ENCODE measurements around the gene WNT5B.

WNT5B gene

DNA sequence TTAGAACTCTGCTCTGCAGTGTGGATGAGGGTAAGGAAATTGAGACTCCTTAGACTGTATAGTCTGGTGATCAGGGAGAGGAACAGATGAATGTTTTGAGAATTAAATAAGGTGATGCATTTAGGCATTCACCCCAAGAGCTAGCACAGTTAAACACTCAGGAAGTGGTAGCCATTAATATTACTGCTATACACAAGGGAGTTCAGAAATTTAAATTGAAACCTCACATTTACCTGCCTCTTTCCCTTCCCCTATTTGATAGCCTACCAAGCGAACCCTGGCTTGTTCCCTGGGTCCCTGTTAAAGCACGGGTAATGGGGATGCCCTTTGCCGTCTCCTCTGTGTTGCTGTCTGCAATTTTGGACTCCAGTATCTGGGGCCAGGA is 18.2 kb downstream of the WNT5B start:
- H3K27ac ChIP-seq (ENCODE audit: low read depth, low read length) = no peak overlapping the region
- no peaks in the 10 kb centered on the region for H3K9me3 ChIP-seq (ENCODE audit: insufficient read depth, low read length)
- no peaks in the 10 kb centered on the region for H3K36me3 ChIP-seq (ENCODE audit: low read length)
- H3K9me2 ChIP-seq (replicated peaks; ENCODE audit: insufficient read depth, low read length) = no peaks in the 10 kb centered on the region
- no peak overlapping the region for H3K4me3 ChIP-seq (ENCODE audit: insufficient read depth, low read length, poor library complexity, severe bottlenecking)
- H3F3A ChIP-seq (ENCODE audit: insufficient read depth) = no peaks in the 10 kb centered on the region
- H3K27me3 ChIP-seq (ENCODE audit: low read length) = no peaks in the 10 kb centered on the region
- TF ChIP-seq, protein P1, sequence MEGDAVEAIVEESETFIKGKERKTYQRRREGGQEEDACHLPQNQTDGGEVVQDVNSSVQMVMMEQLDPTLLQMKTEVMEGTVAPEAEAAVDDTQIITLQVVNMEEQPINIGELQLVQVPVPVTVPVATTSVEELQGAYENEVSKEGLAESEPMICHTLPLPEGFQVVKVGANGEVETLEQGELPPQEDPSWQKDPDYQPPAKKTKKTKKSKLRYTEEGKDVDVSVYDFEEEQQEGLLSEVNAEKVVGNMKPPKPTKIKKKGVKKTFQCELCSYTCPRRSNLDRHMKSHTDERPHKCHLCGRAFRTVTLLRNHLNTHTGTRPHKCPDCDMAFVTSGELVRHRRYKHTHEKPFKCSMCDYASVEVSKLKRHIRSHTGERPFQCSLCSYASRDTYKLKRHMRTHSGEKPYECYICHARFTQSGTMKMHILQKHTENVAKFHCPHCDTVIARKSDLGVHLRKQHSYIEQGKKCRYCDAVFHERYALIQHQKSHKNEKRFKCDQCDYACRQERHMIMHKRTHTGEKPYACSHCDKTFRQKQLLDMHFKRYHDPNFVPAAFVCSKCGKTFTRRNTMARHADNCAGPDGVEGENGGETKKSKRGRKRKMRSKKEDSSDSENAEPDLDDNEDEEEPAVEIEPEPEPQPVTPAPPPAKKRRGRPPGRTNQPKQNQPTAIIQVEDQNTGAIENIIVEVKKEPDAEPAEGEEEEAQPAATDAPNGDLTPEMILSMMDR (IDR thresholded peaks at IDR 0.05; ENCODE audit: insufficient read depth, low read length, poor library complexity, severe bottlenecking) = no peak
- TF ChIP-seq EZH2phosphoT487 (conservative IDR thresholded peaks at IDR 0.05; ENCODE audit: low read length) = no peak
- no peaks in the 10 kb centered on the region for H4K20me1 ChIP-seq (ENCODE audit: low read depth, low read length)
- no peak overlapping the region for H3K4me2 ChIP-seq (ENCODE audit: low read depth, low read length, poor library complexity, severe bottlenecking)
- H3K9ac ChIP-seq (ENCODE audit: low read length) = no peak overlapping the region
- H3K79me2 ChIP-seq (ENCODE audit: insufficient read depth, low read length) = no peaks in the 10 kb centered on the region
- no peak overlapping the region for H2AFZ ChIP-seq (ENCODE audit: low read depth, low read length, severe bottlenecking)

DNA sequence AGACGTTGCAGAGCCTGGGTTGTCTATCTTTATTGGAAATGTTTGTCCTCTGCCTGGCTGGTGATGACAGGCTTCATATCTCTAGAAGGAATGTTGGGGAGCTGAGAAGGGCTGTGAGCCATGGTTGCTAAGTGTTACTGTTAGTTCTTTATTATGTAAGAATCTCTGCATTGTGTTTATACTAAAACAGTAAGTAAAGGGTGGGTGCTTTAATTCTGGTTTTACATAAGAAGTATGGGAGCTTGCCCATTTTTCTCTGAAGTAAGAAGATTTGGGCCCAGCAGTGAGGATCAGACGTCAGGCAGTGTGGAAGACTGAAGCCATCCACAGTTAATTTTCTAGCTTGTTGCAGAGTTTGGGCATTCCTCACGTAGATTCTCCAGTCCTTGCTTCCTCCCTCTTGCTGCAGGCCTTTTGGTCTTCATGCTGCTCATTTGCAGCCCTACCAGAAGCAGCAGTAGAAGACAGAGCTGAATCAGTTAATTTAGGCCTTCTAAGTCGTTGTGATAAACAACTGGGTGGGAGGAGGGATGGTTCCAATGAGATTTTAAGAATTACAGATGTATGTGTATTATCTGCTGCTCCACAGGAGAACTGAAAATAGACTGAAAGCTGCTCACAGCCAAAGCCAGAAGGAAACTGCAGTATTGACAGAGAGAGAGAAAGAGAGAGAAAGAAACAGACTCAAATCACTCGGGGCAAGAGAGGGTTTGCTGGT is 21.4 kb downstream of the WNT5B start:
- H3K27ac ChIP-seq (ENCODE audit: low read depth, low read length) = no peak overlapping the region
- no peak overlapping the region for H3K4me2 ChIP-seq (ENCODE audit: low read depth, low read length, poor library complexity, severe bottlenecking)
- no peak overlapping the region for H2AFZ ChIP-seq (ENCODE audit: low read depth, low read length, severe bottlenecking)
- TF ChIP-seq, protein P1 (IDR thresholded peaks at IDR 0.05; ENCODE audit: insufficient read depth, low read length, poor library complexity, severe bottlenecking) = no peak
- no peaks in the 10 kb centered on the region for H3F3A ChIP-seq (ENCODE audit: insufficient read depth)
- no peak overlapping the region for H3K4me3 ChIP-seq (ENCODE audit: insufficient read depth, low read length, poor library complexity, severe bottlenecking)
- no peaks in the 10 kb centered on the region for H3K27me3 ChIP-seq (ENCODE audit: low read length)
- H3K9me2 ChIP-seq (replicated peaks; ENCODE audit: insufficient read depth, low read length) = no peaks in the 10 kb centered on the region
- H4K20me1 ChIP-seq (ENCODE audit: low read depth, low read length) = no peaks in the 10 kb centered on the region
- no peak overlapping the region for H3K9ac ChIP-seq (ENCODE audit: low read length)
- no peaks in the 10 kb centered on the region for H3K79me2 ChIP-seq (ENCODE audit: insufficient read depth, low read length)
- H3K36me3 ChIP-seq (ENCODE audit: low read length) = no peaks in the 10 kb centered on the region
- no peaks in the 10 kb centered on the region for H3K9me3 ChIP-seq (ENCODE audit: insufficient read depth, low read length)

DNA sequence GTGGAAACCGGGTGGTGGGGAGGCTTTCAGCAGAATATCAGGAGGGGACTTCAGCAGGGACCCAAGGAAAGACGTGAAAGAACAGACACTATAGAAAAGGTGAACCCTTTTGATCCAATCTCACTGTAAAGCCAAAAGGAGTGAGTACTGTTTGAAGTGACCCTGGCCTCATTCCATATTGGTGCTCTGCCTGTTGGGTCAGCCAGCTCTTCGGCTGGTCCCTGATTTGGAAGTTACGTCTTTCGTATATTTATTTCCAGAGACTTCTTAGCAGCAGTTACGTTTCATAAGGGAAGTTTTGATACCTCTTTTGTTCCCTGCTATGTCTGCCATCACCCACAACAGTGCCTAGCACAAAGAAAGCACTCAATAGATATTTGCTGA is 21.9 kb downstream of the WNT5B start:
- no peaks in the 10 kb centered on the region for H3K36me3 ChIP-seq (ENCODE audit: low read length)
- no peaks in the 10 kb centered on the region for H3K9me2 ChIP-seq (replicated peaks; ENCODE audit: insufficient read depth, low read length)
- TF ChIP-seq, protein P1 (IDR thresholded peaks at IDR 0.05; ENCODE audit: insufficient read depth, low read length, poor library complexity, severe bottlenecking) = no peak
- no peak for TF ChIP-seq EZH2phosphoT487 (conservative IDR thresholded peaks at IDR 0.05; ENCODE audit: low read length)
- no peak overlapping the region for H2AFZ ChIP-seq (ENCODE audit: low read depth, low read length, severe bottlenecking)
- no peaks in the 10 kb centered on the region for H4K20me1 ChIP-seq (ENCODE audit: low read depth, low read length)
- no peaks in the 10 kb centered on the region for H3F3A ChIP-seq (ENCODE audit: insufficient read depth)
- no peak overlapping the region for H3K27ac ChIP-seq (ENCODE audit: low read depth, low read length)
- no peaks in the 10 kb centered on the region for H3K79me2 ChIP-seq (ENCODE audit: insufficient read depth, low read length)
- H3K27me3 ChIP-seq (ENCODE audit: low read length) = no peaks in the 10 kb centered on the region
- no peak overlapping the region for H3K4me3 ChIP-seq (ENCODE audit: insufficient read depth, low read length, poor library complexity, severe bottlenecking)
- H3K9ac ChIP-seq (ENCODE audit: low read length) = no peak overlapping the region
- no peaks in the 10 kb centered on the region for H3K9me3 ChIP-seq (ENCODE audit: insufficient read depth, low read length)
- H3K4me2 ChIP-seq (ENCODE audit: low read depth, low read length, poor library complexity, severe bottlenecking) = no peak overlapping the region
